ENCODE data around the gene BBOF1.

- TF ChIP-seq POLR2AphosphoS5 (IDR thresholded peaks at IDR 0.05; ENCODE audit: borderline replicate concordance, low read depth, low read length), result peak; percentile 74
- TF ChIP-seq EZH2 (IDR thresholded peaks at IDR 0.05), result no peak
- no peak for TF ChIP-seq FOXP2 (optimal IDR thresholded peaks at IDR 0.05; ENCODE audit: control extremely low read depth, extremely low read length, insufficient read depth)
Measured at GRCh38 chr14:74084277-74085046, 65.3 kb downstream of the BBOF1 start, which contains the start of the genes ALDH6A1 and LIN52.
